ENCODE data around the gene DIRAS1.

DIRAS1 gene

DNA sequence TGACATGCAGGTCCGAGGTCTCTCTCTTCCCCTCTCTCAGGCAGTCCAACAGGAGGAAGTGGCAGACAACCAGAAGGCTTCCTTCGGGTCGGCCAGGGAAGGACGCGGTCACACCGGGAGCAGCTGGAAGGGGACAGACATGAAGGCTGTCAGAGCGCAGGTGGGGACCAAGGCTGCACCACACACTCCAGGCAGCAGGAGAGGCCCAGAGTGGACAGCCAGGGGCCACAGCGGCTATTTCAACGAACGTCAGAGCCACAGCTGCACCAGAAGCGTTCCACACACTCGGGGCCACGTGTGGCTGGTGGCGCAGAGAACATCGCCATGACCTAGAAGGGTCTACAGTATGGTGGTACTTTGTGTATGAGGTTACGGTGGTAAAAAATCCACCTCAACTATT is 34.6 kb upstream of the DIRAS1 start:
- DNase-seq = no peak

DNA sequence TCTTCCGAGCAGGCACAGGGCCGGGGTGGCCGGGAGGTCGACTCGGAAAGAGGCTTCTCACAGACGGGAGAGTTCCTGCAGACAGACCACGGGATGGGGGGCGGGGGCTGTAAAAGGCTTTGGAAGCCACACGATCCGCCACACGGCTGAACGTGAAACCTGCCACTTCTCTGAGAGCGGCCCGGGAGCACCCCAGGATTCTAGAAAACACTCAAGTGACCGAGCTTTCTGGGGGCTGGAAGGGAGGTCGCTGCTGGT is 34.2 kb upstream of the DIRAS1 start:
- no peak for DNase-seq

DNA sequence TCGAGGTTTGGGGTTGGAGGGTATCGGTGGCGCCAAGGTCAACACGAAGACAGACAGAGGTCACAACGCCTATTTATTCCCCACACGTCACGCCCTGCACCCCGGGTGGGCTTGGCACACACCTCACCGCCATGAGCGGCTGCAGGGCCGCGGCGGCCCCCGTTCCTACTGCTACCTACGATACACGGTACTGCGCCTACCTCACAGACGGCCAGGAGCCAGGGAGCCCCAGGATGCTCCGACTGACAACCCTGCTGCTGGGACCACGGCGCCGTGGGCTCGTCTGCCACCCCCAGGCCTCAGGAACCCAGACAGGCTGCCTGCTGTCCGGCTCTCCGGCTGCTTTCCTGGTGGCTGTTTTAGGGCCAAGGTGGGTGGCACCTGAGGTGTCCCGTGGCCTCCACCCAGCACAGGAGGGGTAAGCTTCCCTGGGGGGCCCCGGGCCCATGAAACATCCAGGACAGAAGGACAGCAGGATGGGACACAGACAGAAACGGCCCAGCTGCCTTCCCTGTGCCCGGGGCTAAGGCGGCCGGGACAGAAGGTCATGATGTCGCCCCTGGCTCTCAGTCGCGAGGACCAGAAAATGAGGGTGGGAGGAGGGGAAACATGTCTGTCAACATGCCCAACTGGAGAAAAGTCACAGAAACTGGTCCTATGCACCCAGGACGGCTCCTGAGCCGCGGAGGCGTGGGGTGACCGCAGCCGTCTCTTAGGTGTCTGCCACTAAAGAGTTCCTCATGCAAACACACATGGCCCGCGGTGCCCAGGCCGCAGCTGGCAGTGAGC is 33.7 kb upstream of the DIRAS1 start:
- no peak for DNase-seq

DNA sequence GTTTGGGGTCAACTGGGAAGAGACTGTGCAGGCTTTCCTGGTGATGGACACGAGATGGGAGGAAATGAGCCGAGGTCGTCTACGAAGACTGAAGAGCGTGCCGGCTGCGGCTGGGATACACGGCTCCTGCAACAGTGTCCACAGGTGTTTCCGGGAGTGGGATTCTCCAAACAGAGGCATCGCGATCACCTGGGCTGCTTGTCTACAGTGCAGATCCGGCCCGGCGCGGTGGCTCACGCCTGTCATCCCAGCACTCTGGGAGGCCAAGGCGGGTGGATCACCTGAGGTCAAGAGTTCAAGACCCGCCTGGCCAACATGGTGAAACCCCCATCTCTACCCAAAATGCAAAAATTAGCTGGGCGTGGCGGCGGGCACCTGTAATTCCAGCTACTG is 30.3 kb upstream of the DIRAS1 start:
- DNase-seq = no peak

DNA sequence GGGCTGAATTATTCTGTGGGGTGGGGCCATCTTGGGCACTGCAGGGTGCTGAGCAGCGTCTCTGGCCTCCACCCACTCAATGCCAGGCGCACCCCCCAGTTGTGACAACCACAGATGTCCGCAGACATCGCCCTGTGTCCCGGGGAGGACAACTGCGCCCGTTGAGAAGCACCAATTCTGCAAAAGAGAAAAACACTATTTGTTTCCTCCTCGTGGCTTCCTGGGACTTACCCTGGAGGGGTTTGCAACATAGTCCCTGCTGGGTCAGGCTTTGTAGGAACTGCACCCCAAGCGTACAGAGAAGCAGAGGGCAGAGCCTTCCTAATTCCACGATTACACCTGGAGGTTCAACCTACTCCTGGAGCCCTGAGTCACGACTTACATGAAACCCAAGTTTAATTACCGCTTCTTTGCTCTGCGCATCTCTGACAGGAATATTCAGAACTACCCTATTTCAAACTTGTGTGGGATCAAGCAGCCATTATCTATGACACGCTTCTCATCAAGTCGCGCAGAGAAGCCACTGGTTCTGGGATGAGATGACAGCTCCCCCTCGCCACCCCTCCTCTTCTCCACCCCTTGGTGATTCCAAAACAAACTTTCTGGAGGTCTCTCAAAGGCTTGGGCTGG is 29.8 kb upstream of the DIRAS1 start:
- no peak for DNase-seq

DNA sequence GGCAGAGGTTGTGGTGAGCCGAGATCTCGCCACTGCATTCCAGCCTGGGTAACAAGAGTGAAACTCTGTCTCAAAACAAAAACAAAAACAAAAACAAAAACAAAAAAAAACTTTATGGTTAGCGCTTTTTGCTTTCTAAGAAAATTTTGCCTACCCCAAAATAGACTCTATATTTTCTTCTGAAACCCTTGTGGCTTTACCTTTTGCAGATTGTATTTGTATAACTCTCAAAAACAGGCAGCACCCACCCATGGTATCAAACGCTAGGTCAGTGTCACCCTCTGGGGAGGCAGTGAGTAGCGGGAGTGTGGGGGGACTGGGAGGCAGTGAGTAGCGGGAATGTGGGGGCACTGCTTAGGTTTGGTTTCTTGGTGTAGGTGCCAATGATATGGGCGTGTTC is 26.2 kb upstream of the DIRAS1 start:
- no peak for DNase-seq

DNA sequence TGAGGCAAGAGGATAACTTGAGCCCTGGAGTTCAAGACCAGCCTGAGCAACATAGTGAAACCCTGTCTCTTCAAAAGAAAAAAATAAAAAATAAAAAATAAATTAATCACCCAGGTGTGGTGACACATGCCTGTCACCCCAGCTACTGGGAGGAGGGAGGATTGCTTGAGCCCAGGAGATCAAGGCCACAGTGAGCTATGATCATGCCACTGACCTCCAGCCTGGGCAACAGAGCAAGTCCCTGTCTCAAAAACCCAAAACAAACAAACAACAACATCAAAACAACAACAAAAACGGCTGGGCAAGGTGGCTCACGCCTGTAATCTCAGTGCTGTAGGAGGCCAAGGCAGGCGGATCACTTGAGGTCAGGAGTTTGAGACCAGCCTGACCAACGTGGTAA is 22.9 kb upstream of the DIRAS1 start:
- DNase-seq = no peak

DNA sequence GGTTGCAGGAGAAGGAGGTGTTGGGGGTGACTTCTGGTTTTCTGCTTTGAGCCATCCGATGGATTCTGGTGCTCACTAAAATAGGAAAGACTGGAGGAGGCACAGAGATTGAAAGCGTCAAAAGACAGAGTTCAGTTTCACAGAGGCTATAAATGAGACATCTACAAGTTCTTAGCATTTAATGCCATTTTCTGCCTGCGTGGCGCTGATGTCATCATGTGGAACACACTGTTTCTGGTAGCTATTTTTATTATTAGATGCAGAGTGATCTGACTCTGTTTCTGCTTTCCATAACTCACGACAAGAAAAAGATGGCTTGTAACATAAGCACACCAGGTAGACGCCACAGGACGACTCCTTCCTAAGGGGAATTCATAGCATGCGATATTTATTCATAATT is 21.9 kb upstream of the DIRAS1 start:
- DNase-seq = no peak

DNA sequence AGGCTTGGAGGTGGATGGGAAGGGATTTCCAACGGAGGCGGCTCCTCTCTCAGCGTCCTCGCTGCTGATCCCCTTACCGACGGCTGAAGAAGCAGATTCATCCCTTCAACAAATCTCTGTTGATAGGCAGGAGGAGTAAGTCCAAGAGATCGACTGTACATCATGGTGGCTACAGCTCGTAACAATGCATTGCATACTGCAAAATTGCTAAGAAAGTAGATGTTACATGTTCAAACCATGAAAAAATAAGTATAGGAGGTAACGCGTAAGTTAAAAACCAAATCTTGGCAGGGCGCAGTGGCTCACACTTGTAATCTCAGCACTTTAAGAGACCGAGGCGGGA is 19.1 kb upstream of the DIRAS1 start:
- no peak for DNase-seq

DNA sequence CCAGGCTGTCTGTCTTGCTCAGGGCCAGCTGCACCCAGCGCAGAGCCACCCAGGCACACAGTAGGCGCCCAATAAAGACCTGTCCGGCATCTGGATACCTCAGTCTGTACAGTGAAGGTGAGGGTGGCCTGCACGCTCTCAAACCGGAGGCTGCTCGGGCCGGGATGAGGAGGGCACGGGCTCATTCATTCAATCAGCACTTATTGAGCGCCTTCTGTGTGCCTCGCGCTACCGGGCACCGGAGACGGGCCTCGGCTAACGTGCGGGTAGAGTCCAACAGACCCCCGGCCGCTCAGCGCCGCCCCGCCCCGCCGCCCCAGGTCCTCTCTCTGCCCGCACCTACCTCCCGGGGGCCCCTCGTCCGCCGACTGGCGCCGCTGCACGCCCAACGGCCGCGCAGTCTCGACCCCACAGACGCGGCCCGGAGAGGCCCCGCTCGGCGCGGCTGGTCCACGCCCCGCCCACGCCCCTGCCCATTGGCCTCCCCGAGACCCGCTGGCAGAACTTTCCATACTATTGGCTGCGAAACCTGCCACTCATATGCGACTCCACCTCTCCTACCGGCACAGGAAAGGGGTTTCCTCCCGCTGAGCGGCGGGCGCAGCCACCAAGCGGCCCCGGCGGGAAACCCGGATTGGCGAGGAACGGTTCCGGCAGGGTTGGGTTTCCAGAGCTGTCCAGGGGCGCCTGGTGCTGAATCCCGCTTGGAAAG is 18.6 kb upstream of the DIRAS1 start, which contains the start of gene SLC39A3:
SLC39A3 (minus strand) TSS at position 416 of the 712 bp plus-strand sequence. CDS start 2,760 bp downstream, outside the sequence.
- peak; percentile 85 for DNase-seq

DNA sequence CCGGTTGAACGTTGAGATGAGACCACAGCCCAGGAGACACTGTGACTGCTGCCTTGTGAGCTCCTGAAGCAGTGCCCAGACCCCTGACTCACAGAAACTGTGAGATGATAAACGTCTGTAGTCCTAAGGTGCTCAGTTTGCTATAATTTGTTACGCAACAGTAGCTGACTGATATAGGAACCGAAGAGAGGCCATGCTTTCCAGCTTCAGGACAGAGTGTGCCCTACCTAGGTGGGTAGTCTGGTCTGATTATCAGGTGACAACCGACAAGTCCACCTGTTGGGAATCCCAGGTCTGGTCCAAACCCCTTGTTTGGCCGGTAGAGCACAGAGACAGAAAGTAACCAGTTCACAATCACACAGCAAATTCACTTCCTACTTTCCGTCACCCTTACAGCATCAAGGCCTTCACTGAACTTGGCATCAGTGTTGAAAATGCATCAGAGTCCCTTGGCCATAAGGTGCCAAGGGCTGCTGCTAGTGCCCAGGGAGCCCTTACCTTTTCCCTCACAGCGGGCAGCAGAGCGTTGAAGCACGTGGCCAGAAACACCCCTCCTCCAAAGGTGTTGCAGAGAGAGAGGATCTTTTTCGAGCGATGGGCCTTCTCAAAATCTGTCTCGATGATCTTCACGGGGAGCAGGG is 15.5 kb upstream of the DIRAS1 start:
- DNase-seq = no peak

DNA sequence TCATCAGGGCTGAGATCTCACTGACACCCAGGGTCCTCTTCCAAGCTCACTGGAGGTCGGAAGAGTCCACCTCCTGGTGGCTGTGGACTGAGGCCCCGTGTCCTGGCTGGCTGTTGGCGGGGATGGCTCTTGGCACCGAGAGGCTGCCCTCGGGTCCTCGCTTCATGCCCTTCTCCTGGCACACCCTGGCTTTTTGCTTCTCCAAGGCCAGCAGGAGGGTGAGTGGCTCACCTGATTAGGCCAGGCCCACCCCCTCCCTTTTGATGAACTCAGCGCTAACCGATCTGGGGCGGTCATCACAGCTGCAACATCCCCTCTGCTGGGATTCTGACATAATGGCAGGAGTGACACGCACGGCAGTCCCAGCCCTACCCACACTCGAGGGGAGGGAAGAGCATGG is 14.2 kb upstream of the DIRAS1 start:
- DNase-seq = no peak

DNA sequence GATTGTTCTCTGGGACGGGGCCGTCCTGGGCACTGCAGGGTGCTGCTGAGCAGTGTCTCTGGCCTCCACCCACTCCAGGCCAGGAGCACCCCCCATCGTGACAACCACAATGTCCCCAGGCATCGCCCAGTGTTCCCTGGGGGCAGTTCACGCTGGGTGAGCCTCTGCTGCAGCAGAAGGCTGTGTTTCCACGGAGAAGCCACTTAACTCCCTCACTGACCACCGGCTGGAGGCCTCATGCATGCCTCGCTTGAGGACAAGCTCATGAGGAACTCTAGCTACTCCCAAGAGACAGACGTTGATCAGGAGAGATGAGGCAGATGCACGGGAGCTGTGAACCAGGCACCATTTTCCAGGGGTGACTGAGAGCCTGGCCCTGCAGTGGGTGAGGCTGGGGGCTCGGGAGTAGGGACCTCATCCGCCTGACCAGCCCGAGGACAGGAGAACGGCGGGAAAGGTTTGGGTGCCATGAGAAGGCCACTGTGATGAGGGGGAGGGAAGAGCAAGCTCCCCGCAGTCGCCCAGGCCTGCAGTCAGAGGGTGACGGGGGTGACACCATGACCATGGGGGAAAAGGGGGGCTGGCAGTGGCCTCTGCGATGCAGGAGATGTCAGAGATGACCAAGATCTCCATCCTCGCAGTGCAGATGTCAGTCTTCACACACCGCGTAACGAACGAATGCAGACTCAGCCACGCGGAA is 13.6 kb upstream of the DIRAS1 start:
- DNase-seq = no peak

DNA sequence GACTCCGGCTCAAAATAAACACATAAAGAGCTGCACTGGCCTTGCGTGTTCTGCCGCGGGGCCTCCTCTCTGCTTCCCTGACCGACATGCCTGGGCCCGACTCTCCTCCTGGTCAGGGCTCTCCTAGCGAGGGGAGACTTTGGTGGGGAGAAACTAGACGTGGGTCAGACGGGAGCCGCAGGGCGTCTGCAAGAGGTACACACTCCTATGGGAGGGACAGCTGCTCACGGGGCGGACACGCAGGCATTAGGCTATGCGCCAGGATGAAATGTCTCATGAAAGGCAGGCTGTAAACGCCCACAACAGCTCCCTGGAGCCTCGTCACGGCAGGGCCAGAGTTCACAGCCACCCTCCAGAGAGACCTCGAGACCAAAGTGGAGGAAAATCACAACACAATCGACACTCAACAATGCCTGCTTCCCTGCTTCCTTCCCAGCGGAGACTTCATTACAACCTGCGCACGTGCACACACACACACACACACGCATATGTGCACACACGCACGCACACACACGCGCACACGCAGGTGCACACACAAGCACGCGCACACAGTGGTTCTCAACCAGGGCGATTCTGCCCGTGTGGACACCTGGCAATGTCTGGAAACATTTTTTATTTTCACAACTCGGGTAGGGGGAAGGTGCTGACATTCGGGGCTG is 12.9 kb upstream of the DIRAS1 start:
- no peak for DNase-seq

DNA sequence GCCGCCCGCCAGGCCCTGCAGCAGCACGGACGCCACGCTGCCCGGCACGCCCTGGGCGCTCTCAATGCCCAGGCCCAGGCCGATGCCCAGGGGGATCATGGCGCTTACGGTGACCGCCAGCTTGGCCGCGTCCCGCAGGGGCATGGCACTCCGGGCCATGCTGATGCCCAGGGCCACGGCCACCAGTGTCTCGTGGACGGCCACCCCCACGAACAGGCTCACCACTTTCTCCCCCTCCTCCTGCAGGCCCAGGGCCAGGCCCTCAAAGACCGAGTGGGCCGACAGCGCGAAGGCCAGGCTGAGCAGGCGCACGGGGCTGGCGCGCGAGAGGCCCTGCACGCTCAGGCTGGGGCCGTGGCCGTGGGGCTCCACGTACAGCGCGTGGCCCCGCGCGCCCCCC is 11.7 kb upstream of the DIRAS1 start:
- no peak for DNase-seq

DNA sequence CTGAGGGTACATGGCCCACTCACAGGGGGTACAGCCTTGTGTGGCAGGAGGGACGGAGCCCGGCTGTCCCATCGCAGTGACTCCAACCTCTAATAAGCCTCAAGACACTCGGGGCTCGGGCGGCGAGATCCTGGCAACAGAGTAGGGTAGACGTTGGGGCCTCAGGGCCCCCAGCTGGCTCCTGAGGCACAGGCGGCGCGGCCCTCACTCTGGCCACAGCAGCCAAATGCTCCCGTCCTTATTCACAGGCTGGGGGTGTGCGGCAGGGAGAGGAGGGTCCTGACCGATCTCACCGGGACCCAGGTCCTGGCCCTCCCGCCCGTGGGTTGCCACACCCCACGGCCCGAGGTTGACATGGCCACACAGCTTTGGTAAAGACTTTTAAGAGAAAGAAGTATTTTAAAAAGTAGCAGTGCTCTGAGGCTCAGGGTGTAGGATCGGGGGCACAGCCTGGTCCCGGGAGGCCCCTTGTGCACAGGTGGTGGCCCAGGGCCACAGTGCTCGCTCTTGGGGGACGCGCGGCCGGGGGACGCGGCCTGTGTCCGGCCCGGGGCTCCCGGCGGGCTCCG is 11.1 kb upstream of the DIRAS1 start:
- DNase-seq = no peak

DNA sequence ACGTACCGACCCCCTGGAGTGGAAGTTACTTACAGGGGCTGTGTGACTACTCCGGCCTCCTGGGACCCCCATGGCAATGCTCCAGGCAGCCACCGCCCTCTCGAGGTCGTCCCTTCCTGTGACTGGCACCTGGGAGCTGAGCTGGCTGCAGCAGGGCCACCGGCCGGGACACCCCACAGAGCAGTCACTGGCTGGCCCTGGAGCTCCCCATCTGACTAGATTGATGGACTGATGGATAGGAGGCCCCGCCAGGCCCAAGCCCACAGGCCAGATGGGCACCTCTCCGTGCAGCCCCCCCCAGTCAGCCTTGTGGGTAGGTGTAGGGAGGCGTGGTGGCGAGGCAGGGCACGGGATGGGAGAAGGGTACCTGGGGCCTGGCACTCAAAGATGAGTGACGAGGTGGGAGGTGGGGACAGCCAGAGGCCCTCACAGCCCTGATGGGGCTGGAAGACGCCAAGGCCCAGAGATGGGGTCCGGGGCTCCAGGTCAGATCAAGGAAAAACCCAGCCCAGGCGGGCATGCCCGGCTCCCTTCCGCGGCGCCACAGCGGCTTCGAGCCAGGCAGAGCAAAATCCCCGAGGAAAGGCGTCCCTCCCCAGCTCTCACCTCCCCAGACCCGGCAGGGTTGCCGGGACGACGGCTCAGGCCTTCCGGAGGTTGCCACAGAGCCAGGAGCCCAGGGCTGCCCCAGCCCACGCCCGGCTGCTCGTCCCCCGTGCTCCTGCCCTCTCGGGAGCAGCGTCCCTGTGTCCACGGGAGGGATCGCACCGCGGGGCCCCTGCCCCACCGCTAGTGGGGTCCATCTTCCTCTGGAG is 10.2 kb upstream of the DIRAS1 start:
- no peak for DNase-seq

DNA sequence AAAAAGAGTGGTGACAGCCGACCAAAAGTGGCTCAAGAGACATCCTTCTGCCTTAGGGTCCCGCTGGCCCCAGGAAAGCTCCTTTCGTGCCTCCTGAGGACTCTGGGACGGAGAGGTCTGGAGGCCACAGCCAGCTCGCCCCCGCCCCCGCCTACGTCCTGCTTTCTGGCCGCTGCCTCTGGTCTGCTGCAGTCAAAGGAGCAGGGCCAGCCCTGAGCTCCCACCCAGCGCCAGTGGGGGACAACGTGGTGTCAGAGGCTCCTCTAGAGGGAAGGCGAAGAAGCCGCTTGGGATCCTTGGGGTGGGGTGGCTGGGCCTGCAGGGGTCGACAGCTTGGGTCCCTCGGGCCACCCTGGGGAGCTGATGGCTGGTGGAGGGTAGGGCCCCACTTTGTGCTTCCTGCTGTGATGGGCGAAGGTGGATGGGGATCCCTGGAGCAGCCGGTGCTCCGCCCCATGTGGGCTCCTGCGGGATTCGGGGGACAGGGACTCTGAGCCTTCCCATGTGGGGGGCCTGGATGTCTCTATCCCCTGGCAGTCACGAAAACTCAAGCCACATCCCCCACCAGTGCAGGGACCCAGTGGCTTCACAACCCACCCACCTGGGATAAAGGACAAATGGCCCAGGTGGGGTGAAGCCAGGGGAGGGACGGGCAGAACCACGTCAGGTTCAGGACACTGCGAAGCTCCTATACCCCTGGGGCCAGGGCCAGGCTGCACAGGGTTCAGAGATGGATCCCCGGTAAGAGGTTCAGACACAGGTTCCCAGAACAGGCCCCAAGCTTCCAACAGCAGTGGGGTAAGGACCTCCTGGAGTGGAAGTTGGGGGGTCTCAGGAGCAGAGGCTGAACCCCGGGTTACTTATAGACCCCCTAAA is 9.0 kb upstream of the DIRAS1 start:
- no peak for DNase-seq

DNA sequence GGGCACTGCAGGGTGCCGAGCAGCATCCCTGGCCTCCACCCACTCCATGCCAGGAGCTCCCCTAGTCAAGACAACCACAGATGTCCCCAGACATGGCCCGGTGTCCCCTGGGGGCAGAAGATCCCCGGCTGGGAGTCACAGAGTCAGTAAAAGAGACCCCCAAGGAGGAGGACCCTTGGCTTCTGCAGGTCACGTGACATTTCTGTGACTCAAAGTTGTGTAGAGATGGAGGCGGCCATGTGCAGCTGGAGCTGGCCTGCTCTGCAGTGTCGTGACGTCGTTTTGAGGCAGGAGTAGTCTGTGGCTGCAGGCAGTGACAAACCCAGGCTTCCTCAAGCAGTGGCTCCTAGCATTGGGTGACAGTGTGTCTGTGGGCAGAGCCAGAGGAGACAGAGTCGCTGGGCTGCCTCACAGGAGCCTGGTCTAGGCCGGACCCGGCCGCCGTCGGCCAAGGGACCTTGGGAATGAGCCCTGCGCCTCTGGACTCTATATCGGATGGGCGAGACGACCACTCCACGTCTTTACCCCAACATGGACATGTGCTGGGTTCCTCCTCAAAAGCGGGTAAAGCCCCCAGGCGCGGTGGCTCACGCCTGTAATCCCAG is 7.7 kb upstream of the DIRAS1 start:
- DNase-seq = no peak

DNA sequence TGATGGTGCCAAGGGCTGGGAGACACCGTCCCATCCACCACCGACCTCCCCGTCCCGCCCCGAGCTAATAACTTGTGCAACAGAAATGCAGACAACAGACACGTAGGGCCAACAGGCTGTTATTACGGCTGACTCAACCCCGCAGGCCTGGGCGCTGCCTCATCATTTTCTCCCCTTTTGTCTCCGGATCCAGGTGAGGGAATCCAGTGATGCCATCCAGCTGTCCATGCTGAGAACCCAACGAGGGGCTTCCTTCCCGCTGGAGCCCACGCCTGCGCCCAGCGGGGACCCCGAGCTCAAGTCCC is 6.4 kb upstream of the DIRAS1 start:
- DNase-seq = no peak

All from right kidney (tissue), 1 donor.